ENCODE results near the gene TCEAL9.
"Not testable (repeated sequence)": the region's sequence is repeated elsewhere in the genome, so short reads cannot be mapped to it uniquely, and the experiment has no call there.

Gene TCEAL9

GRCh38 chrX:103356130-103356798 lies at the start of gene TCEAL9:
TCEAL9 (plus strand) TSS chrX:103356506; CDS start chrX:103357685, 1,179 bp downstream.
- peak in 1 of 2 experiments; percentile 5 for DNase-seq

GRCh38 chrX:103309860-103310554 lies 46.3 kb upstream of the TCEAL9 start:
- DNase-seq: peak in 1 of 2 experiments; percentile 3

GRCh38 chrX:103310555-103311398 lies 45.5 kb upstream of the TCEAL9 start, which contains the start of gene BEX2:
BEX2 (minus strand) TSS chrX:103310990; CDS start chrX:103309976, 1,014 bp downstream.
- DNase-seq: peak; percentile 81 to 85

- DNase-seq: no peak
These were observed 44.9 kb upstream of the TCEAL9 start for GRCh38 chrX:103311399-103311780.

- no peak for DNase-seq
These were observed 26.3 kb upstream of the TCEAL9 start, which contains the start of gene TCEAL7 for GRCh38 chrX:103329991-103330390. TCEAL7 (plus strand) TSS chrX:103330239; CDS start chrX:103331404, 1,165 bp downstream.

- no peak for DNase-seq
These were observed 25.5 kb upstream of the TCEAL9 start for GRCh38 chrX:103330681-103331288.

- no peak for DNase-seq
These were observed 17.6 kb upstream of the TCEAL9 start for GRCh38 chrX:103338663-103339062.

- peak; percentile 37 to 57 for DNase-seq
These were observed 13.2 kb upstream of the TCEAL9 start for GRCh38 chrX:103343105-103343504.

GRCh38 chrX:103344606-103345005 lies 11.7 kb upstream of the TCEAL9 start:
- no peak for DNase-seq

GRCh38 chrX:103347682-103348397 lies 8.5 kb upstream of the TCEAL9 start:
- DNase-seq: no peak

- DNase-seq: no peak
These were observed 552 bp downstream of the TCEAL9 start for GRCh38 chrX:103356858-103357257.

GRCh38 chrX:103357871-103358270 lies 1.6 kb downstream of the TCEAL9 start:
- no peak for DNase-seq

GRCh38 chrX:103359605-103360004 lies 3.3 kb downstream of the TCEAL9 start:
- DNase-seq: not testable (repeated sequence)

GRCh38 chrX:103360092-103360491 lies 3.8 kb downstream of the TCEAL9 start:
- DNase-seq: no peak

GRCh38 chrX:103360916-103361315 lies 4.6 kb downstream of the TCEAL9 start:
- DNase-seq: no peak

- DNase-seq: no peak
These were observed 5.5 kb downstream of the TCEAL9 start for GRCh38 chrX:103361798-103362197.

GRCh38 chrX:103362474-103362873 lies 6.2 kb downstream of the TCEAL9 start:
- no peak for DNase-seq

GRCh38 chrX:103363046-103363445 lies 6.7 kb downstream of the TCEAL9 start:
- DNase-seq: no peak

- no peak for DNase-seq
These were observed 11.2 kb downstream of the TCEAL9 start for GRCh38 chrX:103367502-103367901.

GRCh38 chrX:103369479-103369878 lies 13.2 kb downstream of the TCEAL9 start:
- DNase-seq: no peak

- DNase-seq: no peak
These were observed 16.6 kb downstream of the TCEAL9 start for GRCh38 chrX:103372886-103373285.

GRCh38 chrX:103373581-103373980 lies 17.3 kb downstream of the TCEAL9 start:
- DNase-seq: no peak
